Adipocyte (in vitro differentiated cells): ENCODE results near the gene KCNN2.

Experiments
- DNase-seq: peaks from one replicate; pipeline ENCODE4 v3.0.0-alpha.2; 2015; ENCODE audit warnings: low read depth
- H3K27me3 ChIP-seq: replicated peaks from 2 replicates; pipeline ENCODE4 v1.7.0; 2013; ENCODE audit warnings: mild to moderate bottlenecking, low read length, moderate library complexity; ENCODE audit not compliant: control insufficient read depth, insufficient read depth
- H3K36me3 ChIP-seq: 2 replicates; pipeline ENCODE4 v1.7.0; 2013; ENCODE audit warnings: low read length, mild to moderate bottlenecking, moderate library complexity; ENCODE audit not compliant: control insufficient read depth, insufficient read depth, severe bottlenecking
- H3K4me1 ChIP-seq: 2 replicates; pipeline ENCODE4 v1.7.0; 2013; ENCODE audit warnings: mild to moderate bottlenecking, low read length, moderate library complexity; ENCODE audit not compliant: control insufficient read depth, insufficient read depth
- H3K4me3 ChIP-seq: 2 replicates; pipeline ENCODE4 v1.7.0; 2013; ENCODE audit warnings: mild to moderate bottlenecking, low read length, moderate library complexity
- H3K9ac ChIP-seq: 2 replicates; pipeline ENCODE4 v1.7.0; 2013; ENCODE audit warnings: mild to moderate bottlenecking, low read length, moderate library complexity
- H3K9me3 ChIP-seq: 2 replicates; pipeline ENCODE4 v1.7.0; 2013; ENCODE audit warnings: mild to moderate bottlenecking, low read length, moderate library complexity; ENCODE audit not compliant: control insufficient read depth

KCNN2 gene

DNA sequence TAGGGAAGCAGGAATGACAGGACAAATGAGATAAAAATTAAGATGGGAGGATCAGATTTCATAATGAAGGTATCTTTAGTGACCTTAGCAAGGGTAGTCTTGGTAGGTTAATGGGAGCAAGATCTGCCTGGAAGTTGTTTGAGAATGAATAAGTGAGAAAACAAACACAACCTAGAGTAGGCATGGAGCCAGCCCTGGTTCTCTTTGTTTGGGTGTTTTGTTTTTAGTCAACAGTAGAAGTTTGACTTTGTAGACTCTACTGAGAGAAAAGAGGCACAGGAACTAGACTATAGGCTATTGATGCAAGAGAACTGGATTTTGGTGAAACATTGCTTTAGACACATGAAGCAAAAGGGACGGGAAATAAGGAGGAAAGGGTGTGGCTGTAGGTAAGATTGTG, 40.3 kb downstream of the KCNN2 start:
- Histone ChIP-seq H3K4me1 (no peaks in the 10 kb centered on the region), H3K9ac (no peak overlapping the region), H3K27me3 (no peaks in the 10 kb centered on the region), H3K36me3 (no peaks in the 10 kb centered on the region), H3K4me3 (no peak overlapping the region), H3K9me3 (peaks cover 11% of the 10 kb centered on the region)
- DNase-seq = no peak

DNA sequence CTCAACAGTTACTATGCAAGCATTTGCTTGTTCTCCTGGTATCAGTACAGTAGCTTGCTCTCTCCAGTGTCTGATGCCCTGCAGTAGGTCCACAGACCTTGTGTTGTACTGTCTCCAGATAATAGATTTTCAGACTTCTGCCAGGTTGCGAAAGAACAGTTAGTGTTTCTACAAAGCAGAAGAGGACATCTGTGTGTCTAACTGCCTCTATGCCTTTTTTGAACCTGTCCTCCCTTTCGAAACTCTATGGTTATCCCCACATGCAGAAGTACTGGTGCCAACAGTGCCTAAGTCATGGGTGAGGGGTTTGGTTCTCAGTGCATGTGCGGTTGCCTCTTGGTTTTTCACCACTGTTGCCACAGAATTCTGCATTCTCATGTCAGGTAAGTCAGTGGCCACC, 45.9 kb downstream of the KCNN2 start:
- H3K4me1 ChIP-seq = peaks cover 4% of the 10 kb centered on the region
- H3K9ac ChIP-seq = no peak overlapping the region
- no peaks in the 10 kb centered on the region for H3K27me3 ChIP-seq
- no peak overlapping the region for H3K4me3 ChIP-seq
- no peaks in the 10 kb centered on the region for H3K9me3 ChIP-seq
- no peaks in the 10 kb centered on the region for H3K36me3 ChIP-seq
- DNase-seq = no peak

- Histone ChIP-seq H3K27me3 (no peaks in the 10 kb centered on the region), H3K4me1 (peaks cover 10% of the 10 kb centered on the region), H3K9ac (no peak overlapping the region), H3K9me3 (no peaks in the 10 kb centered on the region), H3K4me3 (no peak overlapping the region), H3K36me3 (no peaks in the 10 kb centered on the region)
- no peak for DNase-seq
These were observed 47.0 kb downstream of the KCNN2 start for GRCh38 chr5:114408847-114409246.

- Histone ChIP-seq H3K4me1 (peaks cover 10% of the 10 kb centered on the region), H3K9me3 (no peaks in the 10 kb centered on the region), H3K27me3 (no peaks in the 10 kb centered on the region), H3K36me3 (no peaks in the 10 kb centered on the region), H3K9ac (no peak overlapping the region), H3K4me3 (no peak overlapping the region)
- no peak for DNase-seq
These were observed 49.6 kb downstream of the KCNN2 start for GRCh38 chr5:114411380-114411931.

DNA sequence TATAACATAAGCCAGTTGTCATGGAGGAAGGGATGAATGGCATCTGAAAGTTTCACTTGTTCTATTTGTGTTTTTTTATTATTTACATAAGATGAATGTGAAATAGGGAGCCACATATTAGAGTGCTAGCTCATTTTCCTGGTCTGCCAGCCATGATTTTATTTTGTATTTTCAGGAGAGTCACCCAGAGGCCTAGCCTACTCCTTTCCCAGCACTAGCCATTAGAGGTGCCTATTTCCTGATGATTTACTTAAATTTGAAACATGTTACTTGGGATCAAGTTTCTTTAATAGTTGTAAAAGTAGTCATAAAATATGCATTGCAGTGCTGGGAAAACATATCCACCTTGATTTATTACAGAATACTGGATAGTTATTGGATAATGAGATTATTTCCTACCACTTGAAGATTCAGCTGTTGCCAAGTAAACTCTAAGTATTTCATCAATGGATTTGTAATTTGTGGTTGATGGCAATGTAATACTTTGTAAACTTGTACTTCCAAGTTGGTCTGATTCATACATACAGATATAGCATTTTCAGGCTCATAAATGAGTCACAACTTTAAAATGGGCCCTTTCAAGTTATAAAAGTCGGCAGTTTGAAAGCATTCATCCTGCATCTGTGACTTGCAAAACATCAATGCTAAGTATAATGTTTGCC, 50.8 kb downstream of the KCNN2 start:
- H3K9me3 ChIP-seq = no peaks in the 10 kb centered on the region
- H3K9ac ChIP-seq = no peak overlapping the region
- H3K4me3 ChIP-seq = no peak overlapping the region
- peak; percentile 81 for DNase-seq
- H3K27me3 ChIP-seq = no peaks in the 10 kb centered on the region
- no peaks in the 10 kb centered on the region for H3K36me3 ChIP-seq
- peaks cover 10% of the 10 kb centered on the region for H3K4me1 ChIP-seq

- Histone ChIP-seq H3K27me3 (no peaks in the 10 kb centered on the region), H3K4me3 (no peak overlapping the region), H3K36me3 (no peaks in the 10 kb centered on the region), H3K9me3 (no peaks in the 10 kb centered on the region), H3K9ac (no peak overlapping the region), H3K4me1 (peaks cover 22% of the 10 kb centered on the region)
- no peak for DNase-seq
These were observed 53.9 kb downstream of the KCNN2 start for GRCh38 chr5:114415760-114416159.

GRCh38 chr5:114416254-114416653, 54.4 kb downstream of the KCNN2 start:
- no peaks in the 10 kb centered on the region for H3K36me3 ChIP-seq
- no peak overlapping the region for H3K9ac ChIP-seq
- peaks cover 22% of the 10 kb centered on the region for H3K4me1 ChIP-seq
- H3K9me3 ChIP-seq = no peaks in the 10 kb centered on the region
- no peak for DNase-seq
- H3K4me3 ChIP-seq = no peak overlapping the region
- no peaks in the 10 kb centered on the region for H3K27me3 ChIP-seq

- peaks cover 21% of the 10 kb centered on the region for H3K4me1 ChIP-seq
- no peak overlapping the region for H3K4me3 ChIP-seq
- no peak for DNase-seq
- H3K9me3 ChIP-seq = no peaks in the 10 kb centered on the region
- no peaks in the 10 kb centered on the region for H3K27me3 ChIP-seq
- no peaks in the 10 kb centered on the region for H3K36me3 ChIP-seq
- H3K9ac ChIP-seq = no peak overlapping the region
These were observed 55.6 kb downstream of the KCNN2 start for GRCh38 chr5:114417519-114417918.

GRCh38 chr5:114418176-114419066, 56.6 kb downstream of the KCNN2 start:
- no peaks in the 10 kb centered on the region for H3K36me3 ChIP-seq
- H3K27me3 ChIP-seq = no peaks in the 10 kb centered on the region
- no peak overlapping the region for H3K4me3 ChIP-seq
- DNase-seq = no peak
- no peak overlapping the region for H3K9ac ChIP-seq
- H3K9me3 ChIP-seq = no peaks in the 10 kb centered on the region
- peaks cover 13% of the 10 kb centered on the region for H3K4me1 ChIP-seq

GRCh38 chr5:114419067-114419388, 57.2 kb downstream of the KCNN2 start:
- no peak overlapping the region for H3K9ac ChIP-seq
- no peak for DNase-seq
- H3K4me1 ChIP-seq = peaks cover 13% of the 10 kb centered on the region
- H3K4me3 ChIP-seq = no peak overlapping the region
- no peaks in the 10 kb centered on the region for H3K9me3 ChIP-seq
- no peaks in the 10 kb centered on the region for H3K36me3 ChIP-seq
- no peaks in the 10 kb centered on the region for H3K27me3 ChIP-seq

DNA sequence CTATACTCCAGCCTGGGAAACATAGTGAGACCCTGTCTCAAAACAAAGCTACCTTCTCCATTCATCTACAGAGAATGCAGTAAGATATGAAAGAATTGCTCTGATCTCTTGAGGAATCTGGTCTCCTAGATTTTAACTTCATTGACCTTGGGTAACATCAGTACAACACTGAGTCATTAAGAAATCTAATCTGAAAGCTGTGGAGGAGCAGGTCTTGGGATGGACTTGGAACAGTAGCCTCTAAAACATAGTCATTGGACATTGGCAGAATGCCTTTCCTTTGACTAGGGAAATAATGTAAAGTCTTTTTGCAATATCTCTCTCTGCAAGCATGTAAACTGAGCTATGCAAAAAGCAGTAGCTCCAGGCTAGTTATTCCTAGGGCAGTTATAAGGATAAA, 58.1 kb downstream of the KCNN2 start:
- DNase-seq = peak; percentile 75
- peaks cover 13% of the 10 kb centered on the region for H3K4me1 ChIP-seq
- no peaks in the 10 kb centered on the region for H3K9me3 ChIP-seq
- H3K9ac ChIP-seq = no peak overlapping the region
- H3K4me3 ChIP-seq = no peak overlapping the region
- no peaks in the 10 kb centered on the region for H3K27me3 ChIP-seq
- H3K36me3 ChIP-seq = no peaks in the 10 kb centered on the region
